Progenitor cell of endocrine pancreas (in vitro differentiated cells): ENCODE data around the gene CHPF. TPM values are rescaled to one million over a fixed set of nuclear protein-coding genes. Genes with fewer than 3 reads are reported as not detected.
A peak's percentile ranks its signal among the peaks of the same experiment; 100 is the strongest.

Experiments used
- DNase-seq: peaks from one replicate; pipeline ENCODE4 v3.0.0; 2021; ENCODE audit warnings: low spot score; ENCODE audit not compliant: unreplicated experiment
- H3K27ac Mint-ChIP-seq: 2 replicates; pipeline ENCODE4 v1.8.0; 2021; ENCODE audit warnings: mild to moderate bottlenecking, moderate library complexity, mixed read lengths
- H3K27me3 Mint-ChIP-seq: 2 replicates; pipeline ENCODE4 v1.8.0; 2021; ENCODE audit warnings: mixed read lengths
- H3K36me3 Mint-ChIP-seq: 2 replicates; pipeline ENCODE4 v1.8.0; 2022; ENCODE audit warnings: mixed read lengths; ENCODE audit not compliant: insufficient read depth
- H3K4me1 Mint-ChIP-seq: 2 replicates; pipeline ENCODE4 v1.8.0; 2021; ENCODE audit warnings: low read depth, mixed read lengths
- H3K4me3 Mint-ChIP-seq: 2 replicates; pipeline ENCODE4 v1.8.0; 2021; ENCODE audit warnings: low read depth, mild to moderate bottlenecking, moderate library complexity, mixed read lengths
- H3K9me3 Mint-ChIP-seq: 2 replicates; pipeline ENCODE4 v1.8.0; 2021; ENCODE audit warnings: low read depth, mixed read lengths
- CTCF ChIP-seq: fragments of 200-600 bp; sonication (generic); IDR thresholded peaks from one replicate; pipeline ENCODE4 v1.5.0; 2021; ENCODE audit warnings: antibody characterized with exemption, mild to moderate bottlenecking; ENCODE audit not compliant: unreplicated experiment
- total RNA-seq: library from RNA; stranded (reverse); gene quantifications from 2 replicates; pipeline ENCODE4 v1.2.1, GENCODE V29; 2021

The CHPF gene
- total RNA-seq, 1 donor from 2014 or later, result 49.1 TPM

DNA sequence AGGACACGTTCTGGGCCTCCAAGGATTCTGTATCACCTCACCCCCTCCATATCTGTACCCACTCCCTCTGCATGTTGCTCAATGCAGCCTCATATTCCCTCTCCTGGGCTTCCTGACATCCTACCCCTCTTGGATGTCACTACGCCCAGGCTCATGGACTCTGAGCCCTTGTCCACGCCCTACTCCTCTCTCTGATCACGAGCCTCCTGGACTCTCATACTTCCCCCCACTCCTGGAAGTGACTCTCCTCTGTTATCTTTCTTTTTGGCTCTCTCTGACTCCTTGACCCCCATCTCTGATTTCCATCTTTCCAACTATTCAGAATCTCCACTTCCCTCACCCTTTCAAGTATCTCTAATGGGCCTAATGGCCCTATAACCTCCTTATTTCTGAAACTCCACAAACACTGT, 2.3 kb upstream of the CHPF start:
- DNase-seq, result no peak
- TF ChIP-seq CTCF, result no peak
- H3K36me3 Mint-ChIP-seq, result peaks cover 13% of the 10 kb centered on the region
- H3K4me3 Mint-ChIP-seq, result peak overlapping the region; percentile 35
- H3K27ac Mint-ChIP-seq, result no peak overlapping the region
- peaks cover 17% of the 10 kb centered on the region for H3K4me1 Mint-ChIP-seq
- no peaks in the 10 kb centered on the region for H3K9me3 Mint-ChIP-seq
- H3K27me3 Mint-ChIP-seq, result peaks cover 43% of the 10 kb centered on the region

GRCh38 chr2:219545295-219545942, 1.8 kb upstream of the CHPF start:
- no peak for TF ChIP-seq CTCF
- no peaks in the 10 kb centered on the region for H3K9me3 Mint-ChIP-seq
- H3K4me3 Mint-ChIP-seq, result no peak overlapping the region
- DNase-seq, result no peak
- peaks cover 16% of the 10 kb centered on the region for H3K4me1 Mint-ChIP-seq
- peaks cover 13% of the 10 kb centered on the region for H3K36me3 Mint-ChIP-seq
- peaks cover 37% of the 10 kb centered on the region for H3K27me3 Mint-ChIP-seq
- no peak overlapping the region for H3K27ac Mint-ChIP-seq

DNA sequence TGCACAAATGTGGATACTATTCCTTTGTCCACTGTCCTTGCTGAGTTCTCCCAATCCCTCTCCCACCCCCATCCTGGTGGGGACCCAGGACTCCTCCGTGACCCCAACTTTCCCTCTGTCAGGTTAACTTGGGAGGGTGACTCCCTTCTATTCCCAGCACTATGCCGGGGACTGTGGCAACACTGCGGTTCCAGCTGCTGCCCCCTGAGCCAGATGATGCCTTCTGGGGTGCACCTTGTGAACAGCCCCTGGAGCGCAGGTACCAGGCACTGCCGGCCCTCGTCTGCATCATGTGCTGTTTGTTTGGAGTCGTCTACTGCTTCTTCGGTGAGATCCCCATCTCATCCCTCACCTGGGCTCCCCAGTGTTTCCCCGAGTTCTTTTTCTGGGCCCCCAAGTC, 958 bp upstream of the CHPF start:
- peaks cover 15% of the 10 kb centered on the region for H3K36me3 Mint-ChIP-seq
- H3K9me3 Mint-ChIP-seq, result no peaks in the 10 kb centered on the region
- H3K27me3 Mint-ChIP-seq, result peaks cover 32% of the 10 kb centered on the region
- H3K4me3 Mint-ChIP-seq, result peak overlapping the region; percentile 82
- peak overlapping the region; percentile 75 for H3K27ac Mint-ChIP-seq
- DNase-seq, result no peak
- no peak for TF ChIP-seq CTCF
- peaks cover 16% of the 10 kb centered on the region for H3K4me1 Mint-ChIP-seq

DNA sequence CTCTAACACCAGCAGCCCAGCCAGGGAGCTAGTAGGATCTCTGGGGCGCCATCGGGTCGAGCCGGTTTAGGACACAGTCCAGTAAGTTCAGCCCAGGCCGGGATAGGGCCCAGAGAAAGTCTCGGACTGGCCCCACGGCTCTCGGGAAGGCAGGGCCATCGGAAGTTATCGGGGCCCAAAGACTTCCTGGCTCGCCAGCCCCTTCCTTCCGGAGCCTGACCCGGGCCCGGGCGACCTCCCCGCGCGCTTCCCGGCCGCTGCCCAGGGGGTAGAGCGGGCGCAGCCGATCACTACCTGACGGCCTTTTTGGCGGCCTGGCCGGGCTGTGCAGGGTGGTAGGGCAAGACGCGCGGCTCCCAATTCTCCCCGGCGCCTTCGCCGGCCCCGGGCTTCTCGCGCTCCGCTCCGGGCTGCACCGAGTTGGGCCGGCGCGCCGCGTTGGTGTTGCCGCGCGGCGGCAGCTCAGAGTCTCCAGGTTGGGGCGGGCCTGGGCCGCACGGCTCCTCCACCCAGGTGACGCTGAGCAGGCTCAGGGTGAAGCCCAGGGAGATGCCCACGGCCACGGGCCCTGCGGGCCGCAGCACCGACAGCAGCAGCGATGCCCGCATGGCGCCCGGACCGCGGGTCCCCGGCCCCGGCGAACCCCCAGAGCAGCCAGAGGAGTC, 546 bp downstream of the CHPF start:
- Mint-ChIP-seq H3K9me3 (no peaks in the 10 kb centered on the region), H3K4me3 (peak overlapping the region; percentile 88), H3K4me1 (peaks cover 17% of the 10 kb centered on the region), H3K27ac (peak overlapping the region; percentile 84), H3K36me3 (peaks cover 16% of the 10 kb centered on the region), H3K27me3 (peaks cover 19% of the 10 kb centered on the region)
- TF ChIP-seq CTCF, result no peak
- DNase-seq, result no peak

GRCh38 chr2:219541611-219542180, 1.9 kb downstream of the CHPF start:
- no peaks in the 10 kb centered on the region for H3K9me3 Mint-ChIP-seq
- H3K27ac Mint-ChIP-seq, result peak overlapping the region; percentile 84
- peaks cover 19% of the 10 kb centered on the region for H3K27me3 Mint-ChIP-seq
- peak; percentile 90 for DNase-seq
- H3K36me3 Mint-ChIP-seq, result peaks cover 13% of the 10 kb centered on the region
- TF ChIP-seq CTCF, result peak; percentile 99
- peak overlapping the region; percentile 88 for H3K4me3 Mint-ChIP-seq
- peaks cover 19% of the 10 kb centered on the region for H3K4me1 Mint-ChIP-seq
